Stimulated activated CD8-positive, alpha-beta memory T cell treated with anti-CD3 and anti-CD28 coated beads, Interleukin-2, amount 100 ng/mL, for 48 hours (primary cell): ENCODE data around the gene OR4D2.
"Not testable (repeated sequence)": the region's sequence is repeated elsewhere in the genome, so short reads cannot be mapped to it uniquely, and the experiment has no call there.

ENCODE experiments used
- DNase-seq, 2 donors: peaks; one replicate each; pipeline ENCODE4 v3.0.0-alpha.2; 2020; ENCODE audit warnings: low read depth in 2 of 2

OR4D2 gene

DNA sequence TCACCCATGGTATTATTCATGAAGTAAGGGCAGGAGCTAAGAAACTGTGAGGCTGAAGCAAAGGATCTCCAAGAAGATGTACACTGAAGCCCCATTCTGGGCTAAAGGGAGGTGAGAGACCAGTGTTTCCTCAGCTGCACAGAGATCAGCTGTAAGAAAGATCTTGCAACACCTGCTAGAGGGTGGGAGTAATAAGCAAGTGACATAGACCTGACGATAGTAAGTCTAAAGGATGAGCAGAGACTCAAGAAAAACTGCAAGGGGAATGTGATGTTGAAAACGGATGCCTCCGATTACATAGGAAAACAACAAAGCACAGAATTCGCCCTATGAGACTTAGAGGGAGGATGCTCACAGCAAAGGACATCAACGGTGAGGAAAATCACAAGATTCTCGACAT lies at the start of gene OR4D2:
Gene OR4D2, plus strand, starts transcription at position 301 of the 400 bp plus-strand sequence. CDS start 2,674 bp downstream, outside the sequence.
- no peak for DNase-seq

DNA sequence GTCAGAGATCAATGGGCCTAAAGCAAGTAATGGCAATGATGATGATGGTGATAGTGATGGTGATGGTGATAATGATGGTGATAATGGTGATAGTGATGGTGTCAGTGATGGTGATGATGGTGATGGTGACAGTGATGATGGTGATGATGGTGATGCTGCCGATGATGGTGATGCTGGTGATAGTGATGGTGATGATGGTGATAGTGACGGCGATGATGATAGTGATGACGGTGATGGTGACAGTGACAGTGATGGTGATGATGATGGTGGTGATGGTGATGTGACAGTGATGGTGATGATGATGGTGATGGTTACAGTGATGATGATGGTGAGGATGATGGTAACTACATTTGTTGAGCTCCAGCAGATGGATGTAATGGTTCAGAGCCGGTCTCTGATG lies 49.4 kb upstream of the OR4D2 start:
- DNase-seq = no peak

DNA sequence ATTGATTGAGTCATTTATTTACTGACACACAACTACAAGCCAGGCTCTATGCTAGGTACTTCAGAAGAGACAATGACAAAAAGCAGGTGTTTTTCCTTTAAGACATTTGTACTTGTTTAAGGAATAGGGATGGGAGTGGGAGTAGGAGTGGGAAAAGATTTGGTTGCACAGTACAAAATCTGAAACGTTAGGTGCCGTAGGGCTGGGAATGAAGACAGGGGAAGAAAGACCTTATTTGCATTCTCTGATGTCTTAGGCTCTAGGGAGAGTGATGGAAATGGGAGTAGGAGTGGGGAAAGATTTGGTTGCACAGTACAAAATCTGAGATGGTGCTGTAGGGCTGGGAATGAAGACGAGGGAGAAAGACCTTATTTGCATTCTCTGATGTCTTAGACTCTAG lies 47.3 kb upstream of the OR4D2 start:
- no peak for DNase-seq

DNA sequence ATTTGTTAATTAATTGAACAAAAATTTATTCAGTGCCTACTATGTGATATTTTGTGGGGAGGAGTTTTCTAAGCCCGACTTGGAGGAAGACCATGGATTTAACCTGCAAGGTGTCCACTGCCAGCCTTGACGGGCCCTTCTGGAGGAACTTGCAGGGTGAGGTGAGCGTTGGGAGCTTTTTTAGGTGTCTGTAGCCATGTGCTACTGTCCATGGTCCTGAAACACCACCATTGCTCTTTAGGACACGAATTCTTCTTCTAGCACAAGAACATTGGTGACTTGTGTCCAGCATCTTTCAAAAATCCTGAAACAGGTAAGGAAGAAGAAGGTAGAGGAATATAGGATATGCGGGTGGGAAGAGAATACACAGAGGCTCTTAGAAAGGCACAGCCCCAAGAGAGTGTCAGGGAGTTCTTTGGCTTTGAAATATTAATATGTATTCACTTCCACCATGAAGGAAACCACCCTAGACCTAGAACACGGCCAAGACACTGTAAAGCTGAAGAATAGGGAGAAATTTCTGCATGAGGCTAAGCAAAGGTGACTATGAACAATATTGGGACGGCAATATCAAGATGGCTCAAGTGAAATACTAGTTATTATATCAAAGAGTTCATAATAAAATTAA lies 46.5 kb upstream of the OR4D2 start:
- peak in 1 of 2 donors; percentile 3 for DNase-seq

DNA sequence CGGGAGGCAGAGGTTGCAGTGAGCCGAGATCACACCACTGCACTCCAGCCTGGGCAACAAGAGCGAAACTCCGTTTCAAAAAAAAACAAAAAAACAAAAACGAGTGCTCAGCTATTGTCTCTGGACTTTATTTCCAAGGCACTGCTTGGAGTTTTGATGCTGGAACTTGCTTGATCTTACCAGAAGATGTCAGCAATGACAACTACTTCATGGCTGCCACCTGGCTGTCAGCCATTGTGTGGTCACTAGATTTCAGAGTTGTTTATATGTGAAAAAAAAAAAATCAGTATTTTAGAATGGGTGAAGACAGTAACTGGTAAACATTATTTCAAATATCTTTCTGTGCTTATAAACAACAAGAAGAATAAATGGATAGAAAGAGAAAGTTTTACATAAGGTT lies 44.9 kb upstream of the OR4D2 start:
- DNase-seq = no peak

DNA sequence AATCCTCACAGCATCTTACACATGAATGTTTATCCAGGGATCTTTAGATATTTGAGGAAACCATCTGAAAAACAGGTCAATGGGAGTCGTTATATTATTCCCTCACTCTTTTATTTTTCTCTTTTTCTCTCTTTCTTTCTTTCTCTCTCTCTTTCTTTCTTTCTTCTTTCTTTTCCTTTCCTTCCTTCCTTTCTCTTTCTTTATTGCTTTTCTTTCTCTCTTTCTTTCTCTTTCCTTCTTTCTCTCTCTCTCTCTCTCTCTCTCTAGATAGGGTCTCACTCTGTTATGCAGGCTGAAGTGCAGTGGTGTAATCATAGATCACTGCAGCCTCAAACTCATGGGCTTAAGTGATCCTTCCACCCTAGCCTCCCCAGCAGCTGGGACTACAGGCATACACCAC lies 38.9 kb upstream of the OR4D2 start:
- no peak for DNase-seq

DNA sequence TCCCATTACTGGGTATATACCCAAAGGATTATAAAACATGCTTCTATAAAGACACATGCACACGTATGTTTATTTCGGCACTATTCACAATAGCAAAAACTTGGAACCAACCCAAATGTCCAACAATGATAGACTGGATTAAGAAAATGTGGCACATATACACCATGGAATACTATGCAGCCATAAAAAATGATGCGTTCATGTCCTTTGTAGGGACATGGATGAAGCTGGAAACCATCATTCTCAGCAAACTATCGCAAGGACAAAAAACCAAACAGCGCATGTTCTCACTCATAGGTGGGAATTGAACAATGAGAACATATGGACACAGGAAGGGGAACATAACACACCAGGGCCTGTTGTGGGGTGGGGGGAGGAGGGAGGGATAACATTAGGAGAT lies 34.1 kb upstream of the OR4D2 start:
- DNase-seq = not testable (repeated sequence)

DNA sequence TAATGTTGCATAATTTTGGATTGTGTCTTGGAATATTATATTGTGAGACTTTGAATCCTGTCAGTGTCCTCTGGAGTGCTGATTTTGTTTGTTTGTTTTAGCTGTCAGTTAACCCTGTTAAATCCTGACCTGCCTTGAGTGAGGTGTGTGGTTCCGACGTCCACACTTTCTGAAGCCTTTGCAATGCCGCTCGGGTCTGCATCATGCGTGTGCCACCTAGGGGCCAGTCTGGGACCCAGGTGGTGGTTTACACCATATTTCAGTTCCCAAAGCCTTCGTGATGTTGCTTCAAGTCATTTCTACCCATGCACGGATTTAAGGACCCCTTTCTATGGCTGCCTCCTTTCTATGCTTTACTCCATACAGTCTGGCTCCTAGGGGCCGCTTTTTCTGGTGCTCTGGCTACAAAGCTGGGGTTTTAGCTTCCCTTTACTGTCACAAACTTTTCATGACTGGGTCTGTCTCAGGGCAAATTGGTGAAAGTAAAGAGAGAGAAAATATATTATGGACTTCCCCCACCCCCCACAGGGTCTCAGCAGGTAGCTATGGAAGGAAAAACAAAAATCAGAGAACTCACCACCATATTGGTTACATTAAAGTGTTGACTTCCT lies 30.0 kb upstream of the OR4D2 start:
- no peak for DNase-seq

DNA sequence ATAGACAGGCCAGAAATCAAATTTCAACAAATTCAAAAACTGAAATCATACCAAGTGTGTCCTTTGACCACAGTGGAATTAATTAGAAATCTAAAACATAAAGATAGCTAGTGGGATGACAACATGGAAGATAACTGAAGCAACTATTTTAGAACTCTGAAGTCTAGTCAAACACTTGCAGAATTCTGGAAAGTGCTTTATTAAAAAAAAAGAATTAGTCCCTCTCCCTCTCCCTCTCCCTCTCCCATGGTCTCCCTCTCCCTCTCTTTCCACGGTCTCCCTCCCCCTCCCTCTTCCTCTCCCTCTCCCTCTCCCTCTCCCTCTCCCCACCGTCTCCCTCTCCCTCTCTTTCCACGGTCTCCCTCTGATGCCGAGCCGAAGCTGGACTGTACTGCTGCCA lies 25.3 kb upstream of the OR4D2 start:
- DNase-seq = no peak

DNA sequence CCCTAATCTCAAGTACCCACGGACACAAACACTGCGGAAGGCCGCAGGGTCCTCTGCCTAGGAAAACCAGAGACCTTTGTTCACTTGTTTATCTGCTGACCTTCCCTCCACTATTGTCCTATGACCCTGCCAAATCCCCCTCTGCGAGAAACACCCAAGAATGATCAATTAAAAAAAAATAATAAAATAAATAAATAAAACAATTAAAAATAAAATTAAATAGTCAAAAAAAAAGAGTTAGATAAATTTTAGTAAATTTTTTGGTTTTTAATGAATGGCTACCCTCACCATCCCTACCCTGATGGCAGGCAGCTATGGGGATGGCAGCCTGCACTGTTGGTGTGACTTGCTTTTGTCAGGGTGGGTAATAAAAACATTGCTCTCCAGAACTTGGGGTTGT lies 23.4 kb upstream of the OR4D2 start:
- DNase-seq = not testable (repeated sequence)

DNA sequence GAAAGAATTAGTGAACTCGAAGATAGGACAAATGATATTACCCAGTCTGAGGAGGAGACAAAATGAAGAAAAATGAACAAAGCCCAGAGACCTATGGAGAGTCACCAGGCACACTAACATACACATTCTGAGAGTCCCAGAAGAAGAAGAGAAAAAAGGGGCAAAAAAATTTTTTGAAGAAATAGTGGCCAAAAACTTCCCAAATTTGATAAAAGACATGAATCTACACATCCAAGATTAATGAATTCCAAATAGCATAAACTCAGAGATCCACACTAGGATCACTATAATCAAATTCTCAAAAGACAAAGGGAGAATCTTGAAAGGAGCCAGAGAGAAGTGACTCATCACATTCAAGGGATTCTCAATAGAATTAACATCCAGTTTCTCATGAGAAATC lies 22.0 kb upstream of the OR4D2 start:
- no peak for DNase-seq

DNA sequence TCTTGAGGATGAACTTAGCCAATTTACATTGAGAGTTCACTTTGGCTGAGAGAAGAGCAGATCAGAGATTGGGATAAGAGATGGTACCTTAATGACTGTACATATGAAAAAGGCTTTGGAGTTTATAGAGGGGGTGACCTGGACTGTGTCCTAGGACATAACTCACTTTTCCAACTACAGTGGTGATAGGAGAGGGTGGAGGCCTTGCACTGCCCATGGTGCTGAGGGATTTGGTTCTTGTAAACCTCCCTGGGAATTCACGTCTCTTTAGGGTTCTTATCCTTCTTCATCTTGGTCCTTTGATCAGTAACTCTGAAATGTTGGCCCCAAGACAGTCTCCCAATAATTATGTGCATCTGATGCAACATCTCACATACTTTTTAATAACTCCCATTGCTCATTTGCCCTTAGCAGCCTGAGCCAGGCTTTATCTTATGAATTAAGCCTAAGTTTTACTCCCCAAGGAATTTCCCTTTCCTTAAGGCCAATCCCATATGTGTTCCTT lies 18.8 kb upstream of the OR4D2 start, which contains the start of gene OR4D1:
Gene OR4D1, plus strand, starts transcription at position 455 of the 505 bp plus-strand sequence. CDS start 6,770 bp downstream, outside the sequence.
- no peak for DNase-seq

DNA sequence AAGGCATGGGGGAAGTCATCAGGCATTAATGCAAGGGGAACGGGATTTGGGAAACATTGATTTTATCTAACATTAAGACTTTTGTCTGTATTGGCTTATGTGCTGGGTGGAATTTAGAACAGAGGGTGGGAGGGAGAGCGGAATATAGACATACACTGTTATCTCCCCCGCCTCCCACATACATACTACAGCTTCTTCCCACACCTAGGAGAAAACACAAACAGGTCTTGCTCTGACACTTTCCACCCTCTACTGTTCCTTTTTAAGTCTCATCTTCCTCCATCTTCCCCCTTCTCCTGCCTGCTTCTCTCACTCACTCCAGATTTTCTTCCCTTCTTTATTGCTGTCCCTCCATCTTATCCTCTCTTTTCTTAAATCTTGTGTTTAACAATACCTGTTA lies 18.2 kb upstream of the OR4D2 start:
- DNase-seq = no peak

DNA sequence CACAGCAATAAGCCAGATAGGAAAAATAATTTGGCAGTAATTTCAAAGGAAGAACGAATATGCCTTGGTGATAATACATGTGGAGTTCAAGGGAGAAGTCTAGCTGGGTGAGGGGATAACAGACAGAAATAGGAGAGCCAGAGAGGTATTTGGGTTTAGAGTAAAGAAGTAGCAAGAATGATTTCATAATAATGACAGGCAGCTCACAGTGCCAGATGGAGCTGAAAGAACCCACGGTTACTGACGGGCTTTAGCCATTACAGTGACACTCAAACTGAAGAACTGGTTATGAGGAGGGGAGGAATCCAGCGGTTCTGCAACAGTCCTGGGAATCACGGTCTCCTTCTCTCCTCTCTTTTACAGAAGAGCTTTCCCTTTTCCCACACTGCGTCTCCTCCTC lies 16.4 kb upstream of the OR4D2 start:
- no peak for DNase-seq

DNA sequence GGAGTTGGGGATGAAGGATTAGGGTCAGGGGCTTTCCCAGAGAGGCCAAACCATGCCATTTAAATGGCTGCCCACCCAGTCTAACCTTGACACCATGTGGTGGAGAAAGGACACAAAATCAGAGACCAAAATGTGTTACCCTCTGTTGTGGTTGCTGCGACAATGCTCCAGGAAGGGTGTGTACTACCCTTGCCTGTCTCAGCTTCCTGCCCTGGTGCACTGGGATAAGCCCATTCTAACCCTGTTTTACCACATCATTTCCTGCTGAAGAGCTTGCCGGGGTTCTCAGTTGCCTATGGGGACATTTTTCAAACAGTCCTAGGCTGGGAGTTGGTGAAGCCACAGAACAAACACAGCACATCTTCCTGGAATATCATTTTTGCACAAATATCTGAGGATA lies 13.7 kb upstream of the OR4D2 start:
- peak; percentile 2 to 5 for DNase-seq

DNA sequence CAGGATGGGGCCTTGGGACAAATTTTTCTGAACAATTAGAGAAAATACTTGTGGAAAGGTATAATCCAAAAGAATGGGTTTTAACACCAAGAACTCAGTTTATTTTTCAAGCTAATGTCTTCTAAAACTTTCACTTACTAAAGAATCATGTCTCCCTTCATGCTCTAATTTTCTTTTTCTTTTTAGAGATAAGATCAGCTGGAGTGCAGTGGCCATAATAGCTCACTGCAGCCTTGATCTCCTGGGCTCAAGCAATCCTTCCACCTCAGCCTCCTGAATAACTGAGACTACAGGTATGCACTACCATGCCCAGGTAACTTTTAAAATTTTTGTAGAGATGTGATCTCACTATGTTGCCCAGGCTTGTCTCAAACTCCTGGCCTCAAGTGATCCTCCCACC lies 13.1 kb upstream of the OR4D2 start:
- DNase-seq = no peak

DNA sequence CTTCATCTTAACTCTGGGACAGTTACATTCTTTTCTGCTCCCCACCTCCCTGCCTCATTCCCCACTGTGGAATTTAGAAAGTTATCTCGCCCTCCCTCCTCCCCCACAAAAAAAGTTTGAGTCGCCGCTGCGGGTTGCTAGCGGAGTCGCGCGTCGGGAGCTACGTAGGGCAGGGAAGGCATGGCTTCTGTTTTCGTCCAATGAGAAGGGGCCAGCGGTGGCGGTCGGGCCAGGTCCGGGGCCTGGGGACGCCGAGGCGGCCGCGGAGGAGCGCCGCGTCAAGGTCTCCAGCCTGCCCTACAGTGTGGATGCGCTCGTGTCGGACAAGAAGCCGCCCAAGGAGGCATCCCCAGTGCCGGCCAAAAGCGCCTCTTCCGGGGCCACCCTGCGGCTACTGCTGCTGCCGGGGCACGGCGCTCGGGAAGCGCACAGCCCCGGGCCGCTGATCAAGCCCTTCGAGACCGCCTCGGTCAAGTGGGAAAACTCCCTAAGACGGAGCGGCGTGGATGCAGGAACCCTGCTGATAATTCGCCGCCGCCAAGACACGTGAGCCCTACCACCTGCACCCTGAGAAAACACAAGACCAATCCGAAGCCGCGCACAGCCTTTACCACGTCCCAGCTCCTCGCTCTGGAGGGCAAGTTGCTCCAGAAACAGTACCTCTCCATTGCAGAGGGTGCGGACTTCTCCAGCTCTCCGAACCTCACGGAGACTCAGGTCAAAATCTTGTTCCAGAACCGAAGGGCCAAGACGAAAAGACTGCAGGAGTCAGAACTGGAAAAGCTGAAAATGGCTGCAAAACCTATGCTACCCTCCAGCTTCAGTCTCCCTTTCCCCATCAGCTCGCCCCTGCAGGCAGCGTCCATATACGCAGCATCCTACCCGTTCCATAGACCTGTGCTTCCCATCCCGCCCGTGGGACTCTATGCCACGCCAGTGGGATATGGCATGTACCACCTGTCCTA lies 9.7 kb upstream of the OR4D2 start:
- DNase-seq = peak; percentile 44 to 52

DNA sequence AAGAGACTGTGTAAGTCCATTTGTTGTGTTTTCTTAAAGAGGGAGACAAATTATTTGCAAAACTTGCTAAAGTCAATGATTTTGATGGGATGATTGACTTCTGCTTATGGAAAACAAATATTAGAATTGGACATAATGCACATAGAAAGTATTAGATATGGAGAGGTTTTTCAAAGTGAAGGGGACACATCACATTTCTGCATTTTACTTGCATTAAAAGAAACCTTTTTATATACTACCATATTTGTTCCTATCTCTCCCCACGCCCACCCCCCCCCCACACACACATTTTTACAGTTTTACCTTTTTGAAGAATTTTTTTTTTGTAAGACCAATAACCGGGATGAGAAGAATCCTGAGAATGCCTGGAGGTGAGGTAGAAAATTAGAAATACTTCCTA lies 8.6 kb upstream of the OR4D2 start:
- DNase-seq = no peak

DNA sequence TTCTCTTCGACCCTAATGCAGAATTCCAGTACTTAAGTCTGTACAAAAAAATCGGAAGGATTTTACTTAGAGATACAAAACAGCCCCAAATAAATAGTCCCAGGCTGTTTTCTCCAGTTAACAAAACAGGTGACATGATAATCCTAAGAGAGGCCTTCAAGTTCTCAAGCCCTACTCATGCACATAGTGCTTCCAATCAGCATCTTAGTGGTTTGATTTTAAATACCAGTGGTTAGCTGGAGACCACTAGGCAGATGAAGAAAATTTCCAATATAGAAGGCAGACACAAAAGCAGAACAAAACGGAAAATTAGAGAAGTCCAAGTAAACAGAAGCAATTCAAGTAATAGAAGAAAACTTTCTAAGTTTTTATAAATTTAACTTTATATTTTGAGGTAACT lies 5.2 kb upstream of the OR4D2 start:
- DNase-seq = no peak

DNA sequence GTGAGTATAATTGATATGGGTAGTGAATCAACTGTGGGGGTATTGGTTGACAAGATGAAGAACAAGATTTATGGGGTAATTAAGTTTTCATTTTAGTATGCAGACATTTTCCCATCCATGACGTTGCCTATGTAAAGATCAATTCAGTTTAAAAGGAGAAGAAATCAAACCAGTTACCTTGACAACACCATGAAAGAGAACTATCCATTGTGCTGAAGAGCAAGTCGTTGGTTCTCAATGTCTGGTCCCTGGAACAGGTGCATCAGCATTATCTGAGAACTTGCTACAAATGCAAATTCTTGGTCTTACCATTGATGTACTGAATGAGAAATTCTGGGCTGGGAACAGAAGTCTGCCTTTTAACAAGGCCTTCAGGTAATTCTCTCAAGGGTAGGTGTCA lies 801 bp upstream of the OR4D2 start:
- DNase-seq = no peak

DNA sequence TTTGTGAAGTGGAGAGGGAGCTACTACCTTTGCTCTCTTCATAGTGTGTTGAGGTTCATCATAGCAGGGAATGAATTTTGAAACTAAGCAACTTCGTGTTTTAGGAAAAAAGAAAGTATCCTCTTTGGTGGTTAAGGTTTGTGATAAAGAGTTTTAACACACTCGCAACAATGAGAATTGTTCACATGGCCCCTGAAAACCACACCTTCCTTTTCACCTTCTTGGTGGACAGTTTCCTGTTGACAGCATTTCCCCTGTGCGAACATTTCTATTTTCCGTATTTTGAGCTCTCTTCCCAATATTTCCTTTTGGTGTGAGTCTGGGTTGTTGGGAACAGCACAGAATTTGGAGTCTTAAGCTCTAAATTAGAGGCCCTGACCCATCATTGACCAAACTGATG lies 3.8 kb downstream of the OR4D2 start:
- no peak for DNase-seq

DNA sequence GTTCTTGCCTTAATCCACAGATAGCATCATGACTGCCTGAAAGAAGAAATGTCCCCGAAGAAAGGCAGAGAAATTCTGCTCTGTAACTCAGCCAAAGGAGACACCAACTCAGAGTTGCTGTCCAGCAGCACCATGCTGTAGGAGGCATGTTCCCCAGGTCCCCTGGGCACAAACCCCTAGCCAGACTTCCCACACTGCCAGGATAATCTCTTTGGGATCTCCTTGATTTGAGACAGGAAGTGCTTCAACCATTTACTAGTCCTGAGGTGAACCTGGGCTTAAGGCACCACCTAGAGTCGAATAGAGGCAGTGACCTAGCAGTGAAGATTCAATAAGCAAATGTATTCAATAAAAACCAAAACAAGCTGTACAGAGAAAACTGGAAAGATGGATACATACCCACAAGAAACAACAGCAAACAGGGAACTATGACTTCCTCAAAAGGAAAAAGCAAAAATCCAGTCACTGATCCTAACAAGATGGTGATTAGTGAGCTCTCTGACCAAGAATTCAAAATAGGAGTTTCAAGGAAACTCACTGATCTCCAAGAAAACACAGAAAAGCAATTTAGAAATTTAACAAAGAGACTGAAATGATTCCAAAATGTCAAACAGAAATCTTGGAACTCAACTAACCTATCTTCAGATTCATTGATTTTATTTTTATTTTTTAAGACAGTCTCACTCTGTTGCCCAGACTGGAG lies 5.7 kb downstream of the OR4D2 start:
- DNase-seq = no peak
